ENCODE measurements around the gene CACNA1B.
"Not testable (repeated sequence)": the region's sequence is repeated elsewhere in the genome, so short reads cannot be mapped to it uniquely, and the experiment has no call there.

Gene CACNA1B

GRCh38 chr9:138015021-138015829 lies 137.6 kb downstream of the CACNA1B start:
- no peak for DNase-seq (ENCODE audit: low read depth)

DNA sequence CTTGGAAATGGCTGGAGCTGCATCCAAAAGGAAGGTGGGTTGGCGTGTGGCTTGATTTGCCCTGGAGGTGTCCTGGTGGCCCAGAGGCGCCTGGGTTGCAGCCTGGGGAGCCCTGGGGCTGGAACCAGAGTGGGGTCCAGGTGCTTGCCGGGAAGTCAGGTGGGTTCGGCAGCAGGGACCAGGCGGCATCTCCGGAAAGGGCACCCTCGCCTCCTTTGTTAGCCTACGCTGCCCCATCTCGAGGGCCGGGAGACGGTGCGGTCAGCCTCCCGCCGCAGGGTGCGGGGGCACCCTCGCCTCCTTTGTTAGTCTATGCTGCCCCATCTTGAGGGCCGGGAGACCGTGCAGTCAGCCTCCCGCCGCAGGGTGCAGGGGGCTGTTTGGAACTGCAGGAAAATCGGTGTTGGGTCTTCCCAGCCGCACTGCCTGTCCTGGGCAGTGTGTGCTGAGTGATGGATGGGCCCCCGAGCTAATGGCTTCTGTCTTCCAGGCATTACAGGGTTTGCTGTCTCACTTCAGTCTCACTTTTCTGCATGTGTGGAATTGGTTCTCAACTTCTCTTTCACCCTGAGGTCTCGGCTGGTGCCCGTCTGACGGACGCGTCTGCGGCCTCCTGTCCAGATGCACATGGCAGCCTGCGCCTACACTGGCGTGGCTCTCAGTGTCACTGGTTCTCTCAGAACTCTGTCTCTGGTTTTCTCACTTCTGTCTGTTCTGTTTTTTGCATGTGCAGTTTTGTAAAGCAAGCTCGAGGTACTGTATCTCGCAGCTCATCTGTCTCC lies 139.0 kb downstream of the CACNA1B start:
- no peak for DNase-seq (ENCODE audit: low read depth)

DNA sequence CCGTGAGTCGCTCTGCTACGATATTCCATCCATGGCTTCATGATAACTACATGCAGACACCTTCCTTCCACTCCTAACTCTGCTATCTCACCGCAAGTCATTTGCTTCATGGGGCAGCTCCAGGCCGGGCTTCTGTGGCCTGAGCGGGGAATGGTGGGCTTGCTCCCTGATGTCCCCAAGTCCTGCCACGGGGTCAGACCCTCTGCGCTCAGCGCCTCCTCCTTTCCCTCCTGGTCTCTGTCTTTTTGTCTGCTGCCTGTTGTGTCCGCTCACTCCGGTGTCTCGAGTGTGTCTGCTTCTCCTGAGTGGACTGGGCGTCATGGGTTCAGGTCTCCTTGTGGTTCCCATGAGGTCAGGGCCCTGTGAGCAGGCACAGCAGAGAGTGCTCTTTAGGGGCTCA lies 139.6 kb downstream of the CACNA1B start:
- no peak for DNase-seq (ENCODE audit: low read depth)

GRCh38 chr9:138019514-138019913 lies 141.9 kb downstream of the CACNA1B start:
- DNase-seq (ENCODE audit: low read depth) = not testable (repeated sequence)

GRCh38 chr9:138020120-138020794 lies 142.7 kb downstream of the CACNA1B start:
- DNase-seq (ENCODE audit: low read depth) = no peak

- DNase-seq (ENCODE audit: low read depth) = no peak
Measured at GRCh38 chr9:138020795-138021182, 143.2 kb downstream of the CACNA1B start.

GRCh38 chr9:138021251-138022056 lies 143.9 kb downstream of the CACNA1B start:
- no peak for DNase-seq (ENCODE audit: low read depth)

- DNase-seq (ENCODE audit: low read depth) = no peak
Measured at GRCh38 chr9:138022121-138022741, 144.6 kb downstream of the CACNA1B start.

DNA sequence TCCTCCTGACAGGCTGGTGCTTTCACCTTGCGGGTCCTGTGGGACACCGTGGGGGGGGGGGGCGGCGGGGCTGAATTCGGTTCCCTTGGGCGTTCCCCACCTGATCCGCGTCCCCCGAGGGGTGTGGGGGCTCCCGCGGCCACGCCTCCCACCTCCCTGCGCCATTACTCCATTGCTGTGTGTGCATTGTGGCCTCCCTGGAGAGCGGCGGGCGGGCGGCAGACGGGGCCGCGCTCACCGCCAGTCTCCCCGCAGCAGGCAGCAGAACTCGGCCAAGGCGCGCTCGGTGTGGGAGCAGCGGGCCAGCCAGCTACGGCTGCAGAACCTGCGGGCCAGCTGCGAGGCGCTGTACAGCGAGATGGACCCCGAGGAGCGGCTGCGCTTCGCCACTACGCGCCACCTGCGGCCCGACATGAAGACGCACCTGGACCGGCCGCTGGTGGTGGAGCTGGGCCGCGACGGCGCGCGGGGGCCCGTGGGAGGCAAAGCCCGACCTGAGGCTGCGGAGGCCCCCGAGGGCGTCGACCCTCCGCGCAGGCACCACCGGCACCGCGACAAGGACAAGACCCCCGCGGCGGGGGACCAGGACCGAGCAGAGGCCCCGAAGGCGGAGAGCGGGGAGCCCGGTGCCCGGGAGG lies 145.3 kb downstream of the CACNA1B start:
- DNase-seq (ENCODE audit: low read depth) = no peak

DNA sequence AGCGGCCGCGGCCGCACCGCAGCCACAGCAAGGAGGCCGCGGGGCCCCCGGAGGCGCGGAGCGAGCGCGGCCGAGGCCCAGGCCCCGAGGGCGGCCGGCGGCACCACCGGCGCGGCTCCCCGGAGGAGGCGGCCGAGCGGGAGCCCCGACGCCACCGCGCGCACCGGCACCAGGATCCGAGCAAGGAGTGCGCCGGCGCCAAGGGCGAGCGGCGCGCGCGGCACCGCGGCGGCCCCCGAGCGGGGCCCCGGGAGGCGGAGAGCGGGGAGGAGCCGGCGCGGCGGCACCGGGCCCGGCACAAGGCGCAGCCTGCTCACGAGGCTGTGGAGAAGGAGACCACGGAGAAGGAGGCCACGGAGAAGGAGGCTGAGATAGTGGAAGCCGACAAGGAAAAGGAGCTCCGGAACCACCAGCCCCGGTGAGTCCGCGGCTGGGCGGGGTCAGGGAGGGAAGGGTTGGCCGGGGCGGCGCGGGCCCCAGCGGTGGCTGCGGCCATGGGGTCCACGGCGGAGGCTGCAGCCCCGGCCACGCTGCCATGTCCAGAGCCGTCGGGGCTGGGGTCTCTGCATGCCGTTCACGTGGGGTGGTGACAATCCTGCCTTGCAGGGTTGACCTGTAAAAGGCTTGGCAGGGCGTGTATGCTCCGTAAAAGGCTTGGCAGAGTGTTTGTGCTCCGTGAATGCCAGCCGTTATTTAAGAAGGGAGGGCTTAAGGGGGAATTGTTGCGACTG lies 146.0 kb downstream of the CACNA1B start:
- no peak for DNase-seq (ENCODE audit: low read depth)

GRCh38 chr9:138024131-138024530 lies 146.5 kb downstream of the CACNA1B start:
- DNase-seq (ENCODE audit: low read depth) = no peak

- no peak for DNase-seq (ENCODE audit: low read depth)
Measured at GRCh38 chr9:138024831-138025291, 147.3 kb downstream of the CACNA1B start.

GRCh38 chr9:138025417-138025816 lies 147.8 kb downstream of the CACNA1B start:
- no peak for DNase-seq (ENCODE audit: low read depth)

GRCh38 chr9:138025908-138026307 lies 148.3 kb downstream of the CACNA1B start:
- no peak for DNase-seq (ENCODE audit: low read depth)

- no peak for DNase-seq (ENCODE audit: low read depth)
Measured at GRCh38 chr9:138028596-138028995, 151.0 kb downstream of the CACNA1B start.

DNA sequence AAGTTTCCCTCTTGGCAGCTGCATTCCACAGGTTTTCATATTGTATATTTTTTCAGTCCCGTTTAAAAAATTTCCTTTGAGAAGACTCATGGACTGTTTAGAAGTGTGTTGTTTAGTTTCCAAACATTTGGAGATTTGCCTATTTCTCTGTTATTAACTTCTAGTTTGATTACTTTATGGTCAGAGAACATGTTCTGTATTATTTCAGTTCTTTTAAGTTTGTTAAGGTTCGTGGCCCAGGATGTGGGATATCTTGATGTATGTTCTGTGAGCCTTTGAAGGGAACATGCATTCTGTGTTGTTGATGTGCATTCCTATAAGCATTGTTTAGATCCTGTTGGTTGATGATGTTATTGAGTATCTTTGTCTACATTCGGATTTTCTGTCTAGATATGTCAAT lies 153.6 kb downstream of the CACNA1B start:
- DNase-seq (ENCODE audit: low read depth) = no peak

GRCh38 chr9:138033950-138034349 lies 156.4 kb downstream of the CACNA1B start:
- DNase-seq (ENCODE audit: low read depth) = no peak

DNA sequence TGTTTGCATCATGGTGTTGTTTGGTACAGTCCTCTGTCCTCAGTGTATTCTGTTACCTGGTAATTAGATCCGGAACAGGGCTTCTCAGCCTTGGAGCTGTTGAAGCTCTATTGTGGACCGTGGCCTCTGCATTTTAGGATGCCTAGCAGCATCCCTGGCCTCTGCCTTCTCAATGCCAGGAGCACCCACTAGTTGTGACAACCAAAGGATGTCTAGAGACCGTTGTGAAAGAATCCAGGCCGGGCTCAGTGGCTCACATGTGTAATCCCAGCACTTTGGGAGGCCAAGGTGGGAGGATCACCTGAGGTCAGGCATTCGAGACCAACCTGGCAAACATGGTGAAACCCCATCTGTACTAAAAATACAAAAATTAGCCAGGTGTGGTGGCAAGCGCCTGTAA lies 159.6 kb downstream of the CACNA1B start:
- DNase-seq (ENCODE audit: low read depth) = no peak

- DNase-seq (ENCODE audit: low read depth) = no peak
Measured at GRCh38 chr9:138038244-138038671, 160.7 kb downstream of the CACNA1B start.

All from stromal cell of bone marrow (primary cell).